GM10248 (cell line): ENCODE results near the gene RGPD3.

Experiments used
- CTCF ChIA-PET: fragments of 300-600 bp; sonication (Branson Sonifier 250); formaldehyde crosslinking; extraction: SDS; loops from one replicate; lab custom pipeline; 2021; ENCODE audit warnings: antibody characterized with exemption; lab: Yijun Ruan, JAX
- POLR2A ChIA-PET: fragments of 350-650 bp; sonication (Branson Sonifier 250); formaldehyde crosslinking; extraction: SDS; loops from one replicate; lab custom pipeline; 2020; ENCODE audit warnings: antibody characterized with exemption; lab: Yijun Ruan, JAX
- DNase-seq: peaks from one replicate; pipeline ENCODE4 v3.0.0; 2012; ENCODE audit errors: extremely low spot score
- CTCF ChIP-seq: IDR thresholded peaks from 2 replicates; pipeline ENCODE4 v1.5.1; 2012; ENCODE audit warnings: mild to moderate bottlenecking, low read depth; ENCODE audit errors: extremely low read depth, missing control alignments, control extremely low read depth

Gene RGPD3

GRCh38 chr2:106341666-106342065 is 126.5 kb downstream of the RGPD3 start:
- ChIA-PET POLR2A (no interaction called here), CTCF (interaction anchor here (1.2 kb wide), 1 partner anchor 13 kb away, joined by 5 read pairs; no protein-coding TSS in a partner anchor)
- DNase-seq: no peak
- no peak for TF ChIP-seq CTCF
